Measurements from ENCODE around the gene MSTN. TPM values are rescaled to one million over a fixed set of nuclear protein-coding genes. Genes with fewer than 3 reads are reported as not detected.

Gene MSTN
- total and polyA plus RNA-seq, 2 donors (not counting 3 experiments of a cell fraction or from before 2014, with no cell fraction given): 0.04 TPM; not detected in 1

DNA sequence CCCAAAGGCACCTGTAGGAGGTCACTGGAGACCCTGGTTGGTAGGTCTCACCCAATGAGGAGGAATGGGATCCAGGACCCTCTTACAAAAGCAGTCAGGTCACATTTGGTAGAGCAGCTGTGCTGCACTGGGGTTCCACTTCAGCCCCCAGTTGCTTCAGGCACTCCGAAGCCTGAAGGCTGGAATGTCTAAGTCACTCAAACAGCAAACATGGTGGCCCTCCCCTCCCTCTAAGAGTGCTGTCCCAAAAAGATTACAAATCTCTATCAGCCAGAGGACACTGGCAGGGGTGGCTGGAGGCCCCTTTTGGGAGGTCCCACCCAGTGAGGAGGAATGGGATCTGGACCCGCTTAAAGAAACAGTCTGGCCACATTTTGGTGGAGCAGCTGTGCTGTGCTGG lies 17.7 kb downstream of the MSTN start:
- no peak overlapping the region for H2AFZ ChIP-seq (ENCODE audit: low read depth, low read length)
- TF ChIP-seq EZH2 (IDR thresholded peaks at IDR 0.05; ENCODE audit: borderline replicate concordance, low read depth, low read length, severe bottlenecking) (no peak), FOS (IDR thresholded peaks at IDR 0.05; ENCODE audit: borderline replicate concordance, insufficient read depth, low read length) (no peak), JUN (IDR thresholded peaks at IDR 0.05; ENCODE audit: borderline replicate concordance, insufficient read depth, insufficient read length, low read depth) (no peak), MYC (IDR thresholded peaks at IDR 0.05; ENCODE audit: low read depth, low read length) (no peak), POLR2AphosphoS5 (IDR thresholded peaks at IDR 0.05; ENCODE audit: insufficient read depth, low read depth, low read length) (no peak), POLR2A (IDR thresholded peaks at IDR 0.05; ENCODE audit: low read depth, low read length) (no peak), GATA2 (IDR thresholded peaks at IDR 0.05; ENCODE audit: insufficient read depth, insufficient read length, low read depth, low read length) (no peak)
- TF ChIP-seq, protein P1, sequence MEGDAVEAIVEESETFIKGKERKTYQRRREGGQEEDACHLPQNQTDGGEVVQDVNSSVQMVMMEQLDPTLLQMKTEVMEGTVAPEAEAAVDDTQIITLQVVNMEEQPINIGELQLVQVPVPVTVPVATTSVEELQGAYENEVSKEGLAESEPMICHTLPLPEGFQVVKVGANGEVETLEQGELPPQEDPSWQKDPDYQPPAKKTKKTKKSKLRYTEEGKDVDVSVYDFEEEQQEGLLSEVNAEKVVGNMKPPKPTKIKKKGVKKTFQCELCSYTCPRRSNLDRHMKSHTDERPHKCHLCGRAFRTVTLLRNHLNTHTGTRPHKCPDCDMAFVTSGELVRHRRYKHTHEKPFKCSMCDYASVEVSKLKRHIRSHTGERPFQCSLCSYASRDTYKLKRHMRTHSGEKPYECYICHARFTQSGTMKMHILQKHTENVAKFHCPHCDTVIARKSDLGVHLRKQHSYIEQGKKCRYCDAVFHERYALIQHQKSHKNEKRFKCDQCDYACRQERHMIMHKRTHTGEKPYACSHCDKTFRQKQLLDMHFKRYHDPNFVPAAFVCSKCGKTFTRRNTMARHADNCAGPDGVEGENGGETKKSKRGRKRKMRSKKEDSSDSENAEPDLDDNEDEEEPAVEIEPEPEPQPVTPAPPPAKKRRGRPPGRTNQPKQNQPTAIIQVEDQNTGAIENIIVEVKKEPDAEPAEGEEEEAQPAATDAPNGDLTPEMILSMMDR (IDR thresholded peaks at IDR 0.05; ENCODE audit: extremely low read depth in 1 of 2, insufficient read depth in 1 of 2, low read depth in 1 of 2, low read length in 2 of 2): no peak
- TF ChIP-seq, protein P2, sequence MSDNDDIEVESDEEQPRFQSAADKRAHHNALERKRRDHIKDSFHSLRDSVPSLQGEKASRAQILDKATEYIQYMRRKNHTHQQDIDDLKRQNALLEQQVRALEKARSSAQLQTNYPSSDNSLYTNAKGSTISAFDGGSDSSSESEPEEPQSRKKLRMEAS (IDR thresholded peaks at IDR 0.05; ENCODE audit: insufficient read depth, insufficient read length): no peak
- peaks cover 11 to 22% of the 10 kb centered on the region in 2 experiments for H3K27me3 ChIP-seq (ENCODE audit: control insufficient read depth in 2 of 2, insufficient read depth in 2 of 2, low read length in 2 of 2)
- no peak overlapping the region for H3K27ac ChIP-seq (ENCODE audit: insufficient read depth, low read depth, low read length)
- no peaks in the 10 kb centered on the region for H3K36me3 ChIP-seq (ENCODE audit: control insufficient read depth in 2 of 2, extremely low read depth in 1 of 2, insufficient read depth in 2 of 2, low read length in 2 of 2)
- no peaks in the 10 kb centered on the region for H3K9me3 ChIP-seq (replicated peaks; ENCODE audit: control insufficient read depth, insufficient read depth, low read length)
- ChIA-PET CTCF (no interaction called here), POLR2A (no interaction called here)
- BruUV-seq (replicated peaks): no TSS peak
- intact Hi-C loops (cut with micrococcal nuclease): no loop called here
- H3K4me2 ChIP-seq (ENCODE audit: insufficient read depth, low read length): no peak overlapping the region
- dilution Hi-C loops (cut with MboI; ENCODE audit: extremely low pct_ligation_motif_present, low sequenced_read_pairs): no loop called here
- FAIRE-seq (no peak), DNase-seq (ENCODE audit: low read depth, low spot score) (no peak)
- H3K4me1 ChIP-seq (ENCODE audit: control insufficient read depth, extremely low read depth, insufficient read depth, low read length): no peaks in the 10 kb centered on the region
- H3K9ac ChIP-seq (replicated peaks; ENCODE audit: extremely low read depth, insufficient read depth, low read length): no peak overlapping the region
- no peaks in the 10 kb centered on the region for H4K20me1 ChIP-seq (replicated peaks; ENCODE audit: control insufficient read depth, extremely low read depth, insufficient read depth, low read length)
- H3K79me2 ChIP-seq (ENCODE audit: control insufficient read depth, insufficient read depth, low read length): no peaks in the 10 kb centered on the region
- H3K4me3 ChIP-seq (replicated peaks in 1 of 3; ENCODE audit: insufficient read depth in 1 of 3, low read depth in 1 of 3, low read length in 3 of 3): no peak overlapping the region
- H3K9me1 ChIP-seq (replicated peaks; ENCODE audit: control insufficient read depth, extremely low read depth, insufficient read depth, low read length): no peaks in the 10 kb centered on the region

All from endothelial cell of umbilical vein (primary cell).